Thoracic aorta (tissue), 2 donors: ENCODE results near the gene MAEA. TPM values are rescaled to one million over a fixed set of nuclear protein-coding genes. Genes with fewer than 3 reads are reported as not detected.

Source experiments
- ATAC-seq: fragments of 150-250 bp; one replicate; pipeline ENCODE4 v1.8.0; 2017; ENCODE audit warnings: low read depth; ENCODE audit not compliant: insufficient number of reproducible peaks, low FRiP score
- DNase-seq: peaks from one replicate; pipeline ENCODE4 v3.0.0-alpha.2; 2020; ENCODE audit warnings: low spot score
- H3K27ac ChIP-seq, 2 donors: fragments of 200-600 bp; sonication (generic); 1 replicate in 1 of 2; 2 replicates in 1 of 2; pipeline ENCODE4 v1.5.1; 2016; ENCODE audit warnings: mild to moderate bottlenecking in 2 of 2, moderate library complexity in 2 of 2
- H3K27me3 ChIP-seq: fragments of 200-600 bp; sonication (generic); replicated peaks from 2 replicates; pipeline ENCODE4 v1.6.0; 2016; ENCODE audit warnings: mild to moderate bottlenecking; ENCODE audit not compliant: insufficient read depth
- H3K36me3 ChIP-seq: fragments of 200-600 bp; sonication (generic); one replicate; pipeline ENCODE4 v1.5.1; 2016
- H3K4me1 ChIP-seq, 2 donors: fragments of 200-600 bp; sonication (generic); 1 replicate in 1 of 2; 2 replicates in 1 of 2; pipeline versions ENCODE4 v1.5.1 to v1.6.0; 2016; ENCODE audit warnings: low read depth in 2 of 2, mild to moderate bottlenecking in 1 of 2; ENCODE audit not compliant: control insufficient read depth in 1 of 2
- H3K4me3 ChIP-seq: fragments of 200-600 bp; sonication (generic); 2 replicates; pipeline ENCODE4 v1.5.1; 2016; ENCODE audit warnings: mild to moderate bottlenecking
- H3K9me3 ChIP-seq: fragments of 200-600 bp; sonication (generic); 2 replicates; pipeline ENCODE4 v1.5.1; 2016
- CTCF ChIP-seq: fragments of 200-600 bp; sonication (generic); IDR thresholded peaks from one replicate; pipeline ENCODE4 v1.5.1; 2019; ENCODE audit warnings: antibody characterized with exemption
- total RNA-seq, 2 donors: library from RNA; depleted of rRNA; stranded (reverse); fragments of >200 nt; gene quantifications; one replicate each; pipeline versions ENCODE4 v1.1.0 to v1.2.3, GENCODE V29; 2016

MAEA gene
- total RNA-seq, 2 donors from 2014 or later, result 53.7 to 83.8 TPM

GRCh38 chr4:1245481-1246051, 44.1 kb upstream of the MAEA start:
- TF ChIP-seq CTCF, result no peak
- ATAC-seq, result no peak
- Histone ChIP-seq H3K9me3 (no peaks in the 10 kb centered on the region), H3K4me1 (peaks cover 34 to 72% of the 10 kb centered on the region in 2 donors), H3K27ac (no peak overlapping the region), H3K36me3 (peaks cover 5% of the 10 kb centered on the region), H3K27me3 (no peaks in the 10 kb centered on the region), H3K4me3 (peak overlapping the region; percentile 94)
- DNase-seq, result no peak

DNA sequence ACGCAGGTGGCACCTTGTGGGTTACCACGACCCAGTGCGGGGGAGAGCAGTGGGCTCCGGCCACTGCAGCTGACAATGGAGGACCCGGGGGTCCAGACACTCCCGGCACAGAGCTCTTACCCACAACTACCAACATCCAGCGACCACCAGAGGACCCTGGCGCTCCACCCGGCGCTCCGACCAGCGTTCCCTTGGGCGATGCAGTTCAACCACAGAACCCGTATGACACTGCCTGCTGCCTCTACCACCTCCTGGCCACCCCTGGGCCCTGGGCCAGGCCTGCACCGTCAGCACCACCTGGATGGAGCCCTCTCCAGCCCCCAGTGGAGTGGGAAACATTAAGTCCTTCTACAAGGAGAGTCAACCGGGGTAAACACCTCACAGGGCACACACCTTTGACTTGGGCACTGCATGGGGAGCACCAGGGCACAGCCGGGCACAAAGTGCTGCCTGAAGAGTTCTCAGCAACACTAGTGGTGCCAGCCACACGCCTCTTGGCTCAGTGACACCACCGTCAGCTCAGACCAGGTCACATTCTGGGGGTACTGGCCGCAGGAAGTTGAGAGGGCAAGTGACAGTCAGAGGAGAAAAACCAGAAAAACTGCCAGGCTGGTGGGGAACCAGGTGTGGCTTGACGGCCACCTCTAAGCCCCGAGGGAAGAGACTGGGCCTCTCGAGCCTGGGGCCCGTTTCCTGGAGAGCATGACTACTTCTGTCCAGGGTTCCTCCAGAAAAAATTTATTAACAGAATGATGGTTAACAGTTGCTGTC, 43.4 kb upstream of the MAEA start:
- Histone ChIP-seq H3K36me3 (no peaks in the 10 kb centered on the region), H3K4me3 (peak overlapping the region; percentile 94), H3K9me3 (no peaks in the 10 kb centered on the region), H3K4me1 (peaks cover 34 to 72% of the 10 kb centered on the region in 2 donors), H3K27me3 (no peaks in the 10 kb centered on the region), H3K27ac (peak overlapping the region in 1 of 2 donors; percentile 94)
- ATAC-seq, result no peak
- no peak for DNase-seq
- TF ChIP-seq CTCF, result no peak

DNA sequence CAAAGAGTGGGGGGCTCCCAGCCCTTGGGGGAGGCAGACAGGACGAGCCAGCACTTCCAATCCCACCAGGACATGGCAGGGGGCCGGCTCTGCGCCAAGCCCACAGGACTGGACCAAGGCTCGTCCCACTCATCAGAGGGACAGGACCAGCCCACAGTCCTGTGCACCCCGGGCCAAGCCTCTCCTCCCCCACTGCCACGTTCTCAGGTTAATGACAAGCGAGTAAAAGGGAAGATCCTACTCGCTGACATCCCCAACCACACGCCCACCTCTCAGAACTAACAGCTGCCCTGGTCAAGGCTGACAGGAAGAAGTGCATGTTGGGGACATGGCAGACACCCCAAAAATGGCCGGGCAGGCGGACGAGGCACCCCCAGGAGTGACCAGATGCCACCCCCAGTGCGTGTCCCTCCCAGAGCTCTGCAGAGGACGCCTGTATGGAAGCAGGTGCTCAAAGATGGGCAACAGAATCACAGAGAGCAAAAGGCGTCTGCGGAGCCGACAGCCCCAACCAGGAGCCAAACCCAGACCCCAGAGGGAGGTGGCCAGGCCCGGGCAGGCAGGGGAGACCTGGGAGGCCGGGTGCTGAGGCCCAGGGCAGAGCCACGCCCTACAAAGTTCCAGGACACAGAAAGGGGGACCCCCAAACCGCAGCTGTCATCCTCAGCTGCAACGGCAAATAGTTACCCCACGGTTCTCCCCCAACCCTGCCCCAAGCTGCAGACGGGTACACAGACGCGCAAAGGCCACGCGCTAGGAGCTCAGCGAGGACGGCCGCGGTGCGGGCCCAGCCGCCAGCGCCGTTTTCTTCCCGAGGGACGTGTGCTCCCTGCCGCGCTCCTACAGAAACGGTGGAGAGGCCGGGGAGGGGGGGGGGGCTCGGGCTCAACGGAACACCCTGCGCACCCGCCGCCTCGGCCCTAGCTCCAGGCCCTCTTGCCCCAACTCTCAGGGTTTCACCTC, 42.5 kb upstream of the MAEA start:
- DNase-seq (no peak), ATAC-seq (no peak)
- Histone ChIP-seq H3K27me3 (no peaks in the 10 kb centered on the region), H3K27ac (peak overlapping the region; percentile 92 to 94), H3K4me1 (peaks cover 34 to 65% of the 10 kb centered on the region in 2 donors), H3K9me3 (no peaks in the 10 kb centered on the region), H3K4me3 (peak overlapping the region; percentile 94), H3K36me3 (no peaks in the 10 kb centered on the region)
- TF ChIP-seq CTCF, result no peak

DNA sequence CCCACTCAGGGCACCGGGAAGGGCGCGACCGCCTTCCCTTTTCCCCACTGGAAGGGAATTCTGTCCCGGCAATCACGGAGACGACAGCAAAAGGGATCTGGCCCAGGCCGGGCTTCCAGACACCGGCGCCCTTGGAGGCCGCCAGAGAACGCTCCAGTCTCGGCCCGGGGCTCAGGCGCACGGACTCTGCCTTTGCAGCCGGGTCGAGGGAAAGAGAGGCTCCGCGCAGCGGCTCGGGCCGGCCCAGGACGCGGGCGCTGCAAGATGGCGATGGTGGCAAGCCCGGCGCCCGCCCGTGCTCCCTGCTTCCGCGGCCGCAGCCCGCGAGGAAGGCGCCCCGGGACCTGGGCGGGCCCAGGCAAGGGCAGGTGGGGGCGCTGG, 41.8 kb upstream of the MAEA start:
- Histone ChIP-seq H3K27ac (peak overlapping the region; percentile 92 to 94), H3K36me3 (no peaks in the 10 kb centered on the region), H3K27me3 (no peaks in the 10 kb centered on the region), H3K4me3 (peak overlapping the region; percentile 94), H3K9me3 (no peaks in the 10 kb centered on the region), H3K4me1 (peaks cover 34 to 58% of the 10 kb centered on the region in 2 donors)
- DNase-seq, result no peak
- ATAC-seq, result no peak
- no peak for TF ChIP-seq CTCF
